Superior temporal gyrus (tissue), 1 donor: ENCODE data around the gene UBQLNL.

Experiments
- DNase-seq: peaks from one replicate; pipeline ENCODE4 v3.0.0-alpha.2; 2016; ENCODE audit errors: extremely low spot score

Gene UBQLNL

DNA sequence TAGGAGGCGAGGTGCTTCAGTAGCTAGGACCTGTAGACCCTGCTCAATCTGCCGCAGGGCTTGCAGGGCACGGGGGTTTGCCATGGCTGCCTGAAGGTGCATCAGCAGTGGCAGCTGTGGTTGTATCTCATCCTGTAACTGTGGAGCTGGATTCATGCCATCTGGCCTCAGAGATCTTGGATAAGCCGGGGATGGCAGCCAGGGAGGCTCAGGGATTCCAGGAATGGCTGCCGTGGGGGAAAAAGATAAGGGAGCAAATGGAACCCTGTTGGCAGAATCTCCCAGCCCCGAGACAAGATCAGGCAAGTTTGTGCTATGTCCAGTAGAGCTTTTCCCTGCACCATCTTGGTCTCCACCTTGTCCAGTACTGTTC, 8.6 kb downstream of the UBQLNL start:
- no peak for DNase-seq

DNA sequence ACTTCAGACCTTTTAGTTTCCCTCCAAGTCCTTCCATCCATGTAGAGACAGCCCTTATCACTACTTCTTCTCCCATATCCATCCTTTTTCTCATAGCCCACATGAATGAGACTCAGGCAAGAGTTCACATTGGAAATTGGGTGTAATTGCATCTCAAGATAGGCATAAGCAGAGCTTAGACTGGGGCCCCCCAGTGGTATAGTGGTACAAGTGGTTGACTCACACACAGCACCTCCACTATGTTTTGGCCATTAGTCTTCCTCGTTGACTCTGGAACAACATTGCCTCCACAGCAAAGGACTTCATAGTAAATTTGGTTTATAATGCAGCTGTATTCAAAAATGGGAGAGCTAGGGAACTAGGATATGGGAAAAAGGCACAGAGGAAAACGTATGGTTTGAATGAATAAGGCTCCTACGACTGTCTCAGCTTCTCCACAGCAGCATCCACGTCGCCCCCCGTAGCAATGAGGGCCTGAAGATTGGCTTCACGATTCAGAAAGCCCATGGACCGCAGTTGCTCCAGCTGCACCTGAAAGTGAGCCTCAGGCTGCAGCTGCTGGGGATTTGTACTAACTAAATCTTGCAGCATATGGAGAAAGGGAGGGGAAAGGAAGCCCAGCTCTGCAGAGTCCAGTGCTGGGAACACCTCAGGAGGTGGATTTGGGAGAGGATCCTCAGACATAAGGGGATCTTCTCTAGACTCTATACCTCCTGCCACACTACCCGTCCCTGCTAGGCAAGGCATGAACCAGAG, 9.1 kb downstream of the UBQLNL start:
- DNase-seq, result no peak

DNA sequence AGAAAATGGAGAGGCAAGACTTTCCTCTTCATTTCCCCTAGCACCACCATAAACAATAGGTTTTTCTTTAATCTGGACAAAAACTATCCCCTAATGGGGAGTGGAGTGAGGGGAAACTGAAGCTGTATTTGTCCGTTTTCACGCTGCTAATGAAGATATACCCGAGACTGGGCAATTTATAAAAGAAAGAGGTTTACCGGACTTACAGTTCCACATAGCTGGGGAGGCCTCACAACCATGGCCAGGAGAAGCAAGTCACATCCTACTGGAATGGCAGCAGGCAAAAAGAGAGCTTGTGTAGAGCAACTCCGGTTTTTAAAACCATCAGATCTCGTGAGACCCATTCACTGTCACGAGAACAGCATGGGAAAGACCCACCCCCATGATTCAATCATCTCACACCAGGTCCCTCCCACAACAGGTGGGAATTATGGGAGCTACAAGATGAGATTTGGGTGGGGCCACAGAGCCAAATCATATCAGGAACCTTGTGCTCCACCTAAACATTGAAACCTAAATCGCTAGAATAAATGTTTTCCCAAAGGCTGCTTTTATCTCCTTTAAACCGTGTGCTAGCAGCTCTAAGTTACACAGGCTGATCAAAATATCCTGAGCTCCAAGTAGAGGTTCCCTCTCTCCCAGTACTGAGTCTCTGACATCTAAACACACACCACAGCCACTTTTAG, 11.0 kb downstream of the UBQLNL start:
- no peak for DNase-seq

- DNase-seq, result no peak
These were observed 12.0 kb downstream of the UBQLNL start for GRCh38 chr11:5504403-5504921.

DNA sequence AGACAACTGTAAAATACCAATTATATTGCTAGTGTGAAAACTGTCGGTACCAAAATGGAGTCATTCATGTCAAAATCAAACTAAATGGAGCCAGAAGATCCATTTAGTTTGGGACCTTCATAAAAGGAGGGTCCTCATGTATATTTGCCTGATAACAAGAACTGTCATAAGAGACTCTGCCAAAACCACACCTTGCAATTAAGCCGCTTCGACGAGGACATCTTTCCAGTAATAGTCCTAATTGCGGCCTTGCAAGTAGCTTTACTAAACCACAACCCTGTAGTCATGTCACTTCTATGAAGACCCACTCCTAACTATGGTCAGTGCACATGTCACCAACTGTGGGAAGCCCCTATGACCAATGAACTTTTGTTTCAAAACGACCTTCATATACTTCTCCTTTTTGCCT, 16.1 kb downstream of the UBQLNL start:
- DNase-seq, result no peak

GRCh38 chr11:5499671-5500070, 16.8 kb downstream of the UBQLNL start:
- DNase-seq, result no peak

DNA sequence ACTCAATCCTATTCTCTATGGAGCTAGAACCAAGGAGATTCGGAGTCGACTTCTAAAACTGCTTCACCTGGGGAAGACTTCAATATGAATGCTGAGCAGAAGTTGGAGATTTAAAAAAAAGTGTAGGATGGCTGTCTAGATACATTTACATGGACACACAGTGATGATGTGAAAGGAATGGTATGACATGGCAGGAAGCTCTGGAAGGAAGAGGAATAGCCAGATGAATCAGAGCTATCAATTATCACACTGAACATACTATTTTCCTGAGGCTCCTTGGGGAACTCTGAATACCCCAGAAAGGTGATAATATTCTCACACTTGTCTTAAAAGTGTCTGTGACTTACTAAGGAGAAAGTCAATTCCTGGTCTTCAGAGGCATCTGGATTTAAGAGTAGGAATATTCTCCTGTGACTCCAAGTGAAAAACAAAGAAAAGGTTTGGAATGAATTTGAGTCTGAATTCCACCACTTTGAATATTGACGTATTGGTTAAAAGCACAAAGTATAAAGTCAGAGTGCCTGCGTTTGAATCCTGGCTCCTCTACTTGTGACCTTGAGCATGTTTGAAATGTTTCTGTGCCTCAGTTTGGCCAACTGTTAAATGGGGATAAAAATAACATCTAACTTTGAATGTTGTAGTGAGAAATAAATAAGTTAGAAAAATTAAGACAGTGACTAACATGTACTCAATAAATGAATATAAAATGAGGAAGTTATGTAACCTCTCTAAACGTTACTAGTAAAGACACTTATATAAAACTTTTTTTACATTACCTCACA, 26.7 kb downstream of the UBQLNL start:
- no peak for DNase-seq

DNA sequence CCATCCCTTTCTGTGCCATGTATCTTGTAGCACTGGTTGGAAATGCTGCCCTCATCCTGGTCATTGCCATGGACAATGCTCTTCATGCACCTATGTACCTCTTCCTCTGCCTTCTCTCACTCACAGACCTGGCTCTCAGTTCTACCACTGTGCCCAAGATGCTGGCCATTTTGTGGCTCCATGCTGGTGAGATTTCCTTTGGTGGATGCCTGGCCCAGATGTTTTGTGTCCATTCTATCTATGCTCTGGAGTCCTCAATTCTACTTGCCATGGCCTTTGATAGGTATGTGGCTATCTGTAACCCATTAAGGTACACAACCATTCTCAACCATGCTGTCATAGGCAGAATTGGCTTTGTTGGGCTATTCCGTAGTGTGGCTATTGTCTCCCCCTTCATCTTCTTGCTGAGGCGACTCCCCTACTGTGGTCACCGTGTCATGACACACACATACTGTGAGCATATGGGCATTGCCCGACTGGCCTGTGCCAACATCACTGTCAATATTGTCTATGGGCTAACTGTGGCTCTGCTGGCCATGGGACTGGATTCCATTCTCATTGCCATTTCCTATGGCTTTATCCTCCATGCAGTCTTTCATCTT, 27.6 kb downstream of the UBQLNL start:
- no peak for DNase-seq

- DNase-seq, result no peak
These were observed 28.1 kb downstream of the UBQLNL start, which contains the start of gene OR52D1 for GRCh38 chr11:5488385-5488784. Gene OR52D1 (plus strand): TSS chr11:5488685. CDS start chr11:5488707, 22 bp downstream.

- DNase-seq, result no peak
These were observed 30.1 kb downstream of the UBQLNL start for GRCh38 chr11:5486421-5486820.

DNA sequence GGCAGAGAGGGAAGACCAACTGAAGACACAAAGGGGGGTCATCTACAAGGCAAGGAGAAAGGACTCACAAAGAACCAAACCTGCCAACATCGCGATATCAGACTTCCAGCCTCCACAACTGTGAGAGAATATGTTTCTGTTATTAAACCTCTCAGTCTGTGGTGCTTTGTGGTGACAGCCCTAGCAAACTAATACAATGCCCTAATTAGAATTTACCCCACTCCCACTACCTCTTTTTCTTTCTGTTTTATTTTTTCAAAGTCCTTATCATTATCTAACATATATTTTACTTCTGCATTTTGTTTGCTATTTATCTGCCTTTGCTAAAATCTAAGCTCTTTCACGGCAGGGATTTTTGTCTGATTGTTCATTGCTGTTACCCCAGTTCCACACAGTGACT, 30.5 kb downstream of the UBQLNL start:
- no peak for DNase-seq

DNA sequence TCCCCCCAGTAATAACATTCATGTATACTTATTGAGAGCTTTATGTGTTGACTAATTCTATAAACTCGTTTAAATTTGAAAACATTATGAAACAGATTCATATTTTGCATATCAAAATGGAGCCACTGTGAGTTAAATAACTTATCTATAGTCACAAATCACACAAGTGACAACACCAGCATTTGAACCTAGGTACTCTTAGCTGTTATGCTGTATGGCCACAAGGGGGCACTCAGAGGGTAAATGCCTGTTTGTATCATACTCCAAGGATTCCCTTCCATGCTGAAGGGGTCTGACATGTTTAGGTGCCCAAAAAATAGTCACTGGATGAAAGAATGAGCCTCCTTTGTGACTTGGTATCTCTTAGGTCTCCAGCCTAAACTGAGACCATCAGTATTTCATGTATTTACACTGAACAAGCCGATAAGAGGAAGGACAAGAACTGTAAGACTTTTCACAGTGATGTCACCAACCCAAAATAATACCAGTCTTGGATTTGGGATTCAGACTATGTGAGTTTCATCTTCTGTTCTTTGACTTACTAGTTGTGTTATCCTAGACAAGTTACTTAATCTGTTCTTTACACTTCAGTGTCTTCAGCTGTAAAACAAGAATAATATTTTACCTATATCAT, 40.2 kb downstream of the UBQLNL start:
- DNase-seq, result peak; percentile 58

GRCh38 chr11:5473921-5474320, 42.6 kb downstream of the UBQLNL start:
- no peak for DNase-seq

DNA sequence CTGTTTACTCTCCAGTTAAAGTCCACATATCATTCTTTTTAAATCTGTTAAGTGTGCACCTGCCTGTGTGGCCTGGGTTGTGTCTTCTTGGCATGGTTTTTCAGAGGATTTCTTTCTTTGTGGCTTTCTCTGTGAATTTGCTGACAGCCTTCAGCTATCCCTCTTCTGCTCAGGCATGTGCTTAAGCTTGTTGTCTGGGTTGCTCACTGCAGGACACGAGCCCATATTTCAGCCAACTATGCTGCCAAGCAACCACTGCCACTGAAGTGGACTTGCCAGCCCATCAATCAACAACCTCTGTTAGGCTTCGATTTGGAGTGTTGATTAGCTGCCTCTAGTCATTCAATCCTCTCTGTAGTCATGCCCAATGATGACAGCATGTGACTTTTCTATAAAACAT, 49.0 kb downstream of the UBQLNL start:
- no peak for DNase-seq
